ENCODE results near the gene PLXNA4. TPM values are rescaled to one million over a fixed set of nuclear protein-coding genes. Genes with fewer than 3 reads are reported as not detected.

The PLXNA4 gene
- total and polyA plus RNA-seq, 2 donors (not counting 1 experiment from before 2014, with no cell fraction given), result not detected

- CTCF ChIA-PET, result no interaction called here
- no peak for DNase-seq
- Histone ChIP-seq H3K9ac (ENCODE audit: low read length) (no peak overlapping the region), H3K4me3 (ENCODE audit: control extremely low read depth in 1 of 5, extremely low read depth in 1 of 5, insufficient read depth in 1 of 5, low read depth in 2 of 5, low read length in 4 of 5) (no peak overlapping the region), H2AFZ (ENCODE audit: insufficient read depth, low read depth, low read length, poor library complexity, severe bottlenecking) (no peak overlapping the region), H3K79me2 (ENCODE audit: control insufficient read depth, insufficient read depth, low read length) (no peaks in the 10 kb centered on the region), H3K4me1 (ENCODE audit: control insufficient read depth in 2 of 2, insufficient read depth in 2 of 2, low read length in 2 of 2) (no peaks in the 10 kb centered on the region), H4K20me1 (ENCODE audit: control insufficient read depth, insufficient read depth, low read length, poor library complexity, severe bottlenecking) (no peaks in the 10 kb centered on the region), H3K36me3 (replicated peaks in 1 of 2; ENCODE audit: control extremely low read depth in 1 of 2, control insufficient read depth in 1 of 2, extremely low read depth in 1 of 2, insufficient read depth in 2 of 2, low read length in 1 of 2) (no peaks in the 10 kb centered on the region), H3K4me2 (replicated peaks; ENCODE audit: low read depth, low read length, poor library complexity, severe bottlenecking) (no peak overlapping the region), H3K27me3 (replicated peaks in 1 of 4; ENCODE audit: control extremely low read depth in 1 of 4, control insufficient read depth in 3 of 4, insufficient read depth in 4 of 4, low read length in 3 of 4) (no peaks in the 10 kb centered on the region), H3K27ac (ENCODE audit: low read length in 2 of 2) (no peak overlapping the region), H3K9me3 (ENCODE audit: control extremely low read depth in 1 of 3, control insufficient read depth in 2 of 3, insufficient read depth in 1 of 3, low read length in 2 of 3) (peaks cover 0 to 5% (median 0%) of the 10 kb centered on the region in 3 donors)
- H3K9me3 Mint-ChIP-seq (ENCODE audit: insufficient read depth), result no peaks in the 10 kb centered on the region
- intact Hi-C loops (cut with micrococcal nuclease), result no loop called here
- ATAC-seq (ENCODE audit: low read depth), result no peak
- no peak for TF ChIP-seq EZH2 (IDR thresholded peaks at IDR 0.05; ENCODE audit: borderline replicate concordance, insufficient read depth, low read depth, low read length, poor library complexity, severe bottlenecking)
- no peaks in the 10 kb centered on the region for H3K4me1 Mint-ChIP-seq
- H3K4me3 Mint-ChIP-seq, result no peak overlapping the region
- 83% methylated on average over 1 of the region's 1 CpG for WGBS (ENCODE audit: insufficient coverage)
- no peak overlapping the region for H3K27ac Mint-ChIP-seq
- POLR2A ChIA-PET, result no interaction called here
- H3K27me3 Mint-ChIP-seq, result no peaks in the 10 kb centered on the region
Observed at GRCh38 chr7:132388688-132389087, 187.6 kb downstream of the PLXNA4 start.

- Histone ChIP-seq H3K79me2 (ENCODE audit: control insufficient read depth, insufficient read depth, low read length) (no peaks in the 10 kb centered on the region), H3K4me3 (ENCODE audit: control extremely low read depth in 1 of 5, extremely low read depth in 1 of 5, insufficient read depth in 1 of 5, low read depth in 2 of 5, low read length in 4 of 5) (no peak overlapping the region), H3K9me3 (ENCODE audit: control extremely low read depth in 1 of 3, control insufficient read depth in 2 of 3, insufficient read depth in 1 of 3, low read length in 2 of 3) (peaks cover 0 to 4% (median 0%) of the 10 kb centered on the region in 3 donors), H3K27me3 (replicated peaks in 1 of 4; ENCODE audit: control extremely low read depth in 1 of 4, control insufficient read depth in 3 of 4, insufficient read depth in 4 of 4, low read length in 3 of 4) (no peaks in the 10 kb centered on the region), H2AFZ (ENCODE audit: insufficient read depth, low read depth, low read length, poor library complexity, severe bottlenecking) (no peak overlapping the region), H3K4me1 (ENCODE audit: control insufficient read depth in 2 of 2, insufficient read depth in 2 of 2, low read length in 2 of 2) (no peaks in the 10 kb centered on the region), H3K9ac (ENCODE audit: low read length) (no peak overlapping the region), H3K4me2 (replicated peaks; ENCODE audit: low read depth, low read length, poor library complexity, severe bottlenecking) (no peak overlapping the region), H3K27ac (ENCODE audit: low read length in 2 of 2) (no peak overlapping the region), H3K36me3 (replicated peaks in 1 of 2; ENCODE audit: control extremely low read depth in 1 of 2, control insufficient read depth in 1 of 2, extremely low read depth in 1 of 2, insufficient read depth in 2 of 2, low read length in 1 of 2) (no peaks in the 10 kb centered on the region), H4K20me1 (ENCODE audit: control insufficient read depth, insufficient read depth, low read length, poor library complexity, severe bottlenecking) (no peaks in the 10 kb centered on the region)
- ATAC-seq (ENCODE audit: low read depth) (no peak), DNase-seq (no peak)
- intact Hi-C loops (cut with micrococcal nuclease), result no loop called here
- ChIA-PET POLR2A (no interaction called here), CTCF (no interaction called here)
- no peak overlapping the region for H3K27ac Mint-ChIP-seq
- H3K27me3 Mint-ChIP-seq, result peaks cover 3% of the 10 kb centered on the region
- WGBS (ENCODE audit: insufficient coverage), result 95% methylated on average over 6 of the region's 6 CpGs
- no peaks in the 10 kb centered on the region for H3K9me3 Mint-ChIP-seq (ENCODE audit: insufficient read depth)
- H3K4me3 Mint-ChIP-seq, result no peak overlapping the region
- TF ChIP-seq CTCF (IDR thresholded peaks at IDR 0.05) (no peak), EZH2 (IDR thresholded peaks at IDR 0.05; ENCODE audit: borderline replicate concordance, insufficient read depth, low read depth, low read length, poor library complexity, severe bottlenecking) (no peak)
- H3K4me1 Mint-ChIP-seq, result no peaks in the 10 kb centered on the region
Observed at GRCh38 chr7:132387596-132387995, 188.7 kb downstream of the PLXNA4 start.

Data from B cell (primary cell).